HEK293 (cell line): ENCODE data around the gene SCNN1A.

Source experiments
- CTCF ChIA-PET: fragments of 350-600 bp; formaldehyde crosslinking; extraction: SDS; loops from one replicate; lab custom pipeline; 2021; ENCODE audit warnings: antibody characterized with exemption; lab: Yijun Ruan, JAX
- POLR2A ChIA-PET: fragments of 300-600 bp; formaldehyde crosslinking; extraction: SDS; loops from one replicate; lab custom pipeline; 2020; ENCODE audit warnings: antibody characterized with exemption, inconsistent platforms; lab: Yijun Ruan, JAX
- H3K27ac ChIP-seq: fragments of 200-500 bp; sonication (Bioruptor generic); 2 replicates; pipeline ENCODE4 v1.5.1; 2014; ENCODE audit warnings: low read depth, low read length, control low read depth, inconsistent platforms; ENCODE audit errors: extremely low read depth
- H3K36me3 ChIP-seq, 2 experiments: fragments of 200-500 bp in 1 of 2; sonication (Bioruptor generic) in 1 of 2; 1 replicate in 1 of 2; 2 replicates in 1 of 2; pipeline ENCODE4 v1.5.1; 2014 to 2017; ENCODE audit warnings: inconsistent platforms in 2 of 2, low read length in 2 of 2; ENCODE audit not compliant: control insufficient read depth in 2 of 2, insufficient read depth in 1 of 2
- H3K4me1 ChIP-seq: fragments of 200-500 bp; sonication (Bioruptor generic); 2 replicates; pipeline ENCODE4 v1.5.1; 2014; ENCODE audit warnings: mild to moderate bottlenecking, low read length, inconsistent platforms; ENCODE audit not compliant: control insufficient read depth, insufficient read depth
- H3K4me3 ChIP-seq: 2 replicates; pipeline ENCODE4 v1.5.1; 2011; ENCODE audit warnings: low read depth, mild to moderate bottlenecking, control low read depth, low read length, moderate library complexity
- H3K9me3 ChIP-seq: fragments of 200-500 bp; sonication (Bioruptor generic); 2 replicates; pipeline ENCODE4 v1.5.1; 2014; ENCODE audit warnings: low read depth, low read length, inconsistent platforms; ENCODE audit not compliant: control insufficient read depth, insufficient read depth
- CTCF ChIP-seq: fragments of 450-650 bp; formaldehyde crosslinking; IDR thresholded peaks from 2 replicates; pipeline ENCODE4 v1.5.1; 2016; ENCODE audit warnings: missing biosample characterization, missing genetic modification characterization
- ELK4 ChIP-seq: IDR thresholded peaks from 2 replicates; pipeline ENCODE4 v1.6.1; 2011; ENCODE audit warnings: mild to moderate bottlenecking, low read depth, low read length, borderline replicate concordance
- KLF8 ChIP-seq: fragments of 450-650 bp; formaldehyde crosslinking; IDR thresholded peaks from 2 replicates; pipeline ENCODE4 v1.5.1; 2016; ENCODE audit warnings: missing biosample characterization, missing genetic modification characterization
- MZF1 ChIP-seq: fragments of 450-650 bp; formaldehyde crosslinking; IDR thresholded peaks from 2 replicates; pipeline ENCODE4 v1.5.1; 2017; ENCODE audit warnings: missing biosample characterization, missing genetic modification characterization, borderline replicate concordance
- OVOL3 ChIP-seq: fragments of 450-650 bp; formaldehyde crosslinking; IDR thresholded peaks from 2 replicates; pipeline ENCODE4 v1.5.1; 2016; ENCODE audit warnings: missing biosample characterization, missing genetic modification characterization
- PBX3 ChIP-seq: sonication (generic); formaldehyde crosslinking; IDR thresholded peaks from 2 replicates; pipeline ENCODE4 v1.8.1; 2022; ENCODE audit warnings: mild to moderate bottlenecking, moderate library complexity, missing genetic modification reagents
- PRDM10 ChIP-seq: fragments of 450-650 bp; formaldehyde crosslinking; IDR thresholded peaks from 2 replicates; pipeline ENCODE4 v1.5.1; 2016; ENCODE audit warnings: missing biosample characterization, missing genetic modification characterization
- SCRT1 ChIP-seq: fragments of 450-650 bp; formaldehyde crosslinking; IDR thresholded peaks from 2 replicates; pipeline ENCODE4 v1.5.1; 2016; ENCODE audit warnings: missing biosample characterization, missing genetic modification characterization, borderline replicate concordance
- SETDB1 ChIP-seq: IDR thresholded peaks from one replicate; pipeline ENCODE4 v1.6.1; 2017; ENCODE audit warnings: mild to moderate bottlenecking, low read length, moderate library complexity, mixed read lengths; ENCODE audit not compliant: insufficient read length
- ZBTB1 ChIP-seq: fragments of 450-650 bp; formaldehyde crosslinking; IDR thresholded peaks from 2 replicates; pipeline ENCODE4 v1.5.1; 2016; ENCODE audit warnings: missing biosample characterization, missing genetic modification characterization
- ZNF114 ChIP-seq: fragments of 450-650 bp; formaldehyde crosslinking; IDR thresholded peaks from 2 replicates; pipeline ENCODE4 v1.5.0; 2017; ENCODE audit warnings: missing biosample characterization, missing genetic modification characterization
- ZNF155 ChIP-seq: fragments of 450-650 bp; formaldehyde crosslinking; IDR thresholded peaks from 2 replicates; pipeline ENCODE4 v1.5.1; 2016; ENCODE audit warnings: missing biosample characterization, missing genetic modification characterization
- ZNF221 ChIP-seq: fragments of 450-650 bp; formaldehyde crosslinking; IDR thresholded peaks from 2 replicates; pipeline ENCODE4 v1.5.1; 2017; ENCODE audit warnings: missing biosample characterization, missing genetic modification characterization, borderline replicate concordance
- ZNF292 ChIP-seq: fragments of 450-650 bp; formaldehyde crosslinking; IDR thresholded peaks from 2 replicates; pipeline ENCODE4 v1.5.1; 2016; ENCODE audit warnings: low read depth, missing biosample characterization, missing genetic modification characterization, borderline replicate concordance
- ZNF398 ChIP-seq: fragments of 450-650 bp; formaldehyde crosslinking; IDR thresholded peaks from 2 replicates; pipeline ENCODE4 v1.5.1; 2017; ENCODE audit warnings: missing biosample characterization, missing genetic modification characterization
- ZNF48 ChIP-seq: fragments of 450-650 bp; formaldehyde crosslinking; IDR thresholded peaks from 2 replicates; pipeline ENCODE4 v1.5.1; 2016; ENCODE audit warnings: missing biosample characterization, missing genetic modification characterization
- ZSCAN23 ChIP-seq: fragments of 450-650 bp; formaldehyde crosslinking; IDR thresholded peaks from 2 replicates; pipeline ENCODE4 v1.5.1; 2016; ENCODE audit warnings: missing biosample characterization, missing genetic modification characterization
- TF ChIP-seq, protein P1 (sequence below): fragments of 450-650 bp; formaldehyde crosslinking; IDR thresholded peaks from 2 replicates; pipeline ENCODE4 v1.5.1; 2016; ENCODE audit warnings: missing biosample characterization, missing genetic modification characterization
- TF ChIP-seq, protein P2 (sequence below): fragments of 450-650 bp; formaldehyde crosslinking; IDR thresholded peaks from 2 replicates; pipeline ENCODE4 v1.5.1; 2016; ENCODE audit warnings: missing biosample characterization, missing genetic modification characterization
- TF ChIP-seq, protein P3 (sequence below): fragments of 450-650 bp; formaldehyde crosslinking; IDR thresholded peaks from 2 replicates; pipeline ENCODE4 v1.5.1; 2016; ENCODE audit warnings: missing biosample characterization, missing genetic modification characterization

SCNN1A gene

DNA sequence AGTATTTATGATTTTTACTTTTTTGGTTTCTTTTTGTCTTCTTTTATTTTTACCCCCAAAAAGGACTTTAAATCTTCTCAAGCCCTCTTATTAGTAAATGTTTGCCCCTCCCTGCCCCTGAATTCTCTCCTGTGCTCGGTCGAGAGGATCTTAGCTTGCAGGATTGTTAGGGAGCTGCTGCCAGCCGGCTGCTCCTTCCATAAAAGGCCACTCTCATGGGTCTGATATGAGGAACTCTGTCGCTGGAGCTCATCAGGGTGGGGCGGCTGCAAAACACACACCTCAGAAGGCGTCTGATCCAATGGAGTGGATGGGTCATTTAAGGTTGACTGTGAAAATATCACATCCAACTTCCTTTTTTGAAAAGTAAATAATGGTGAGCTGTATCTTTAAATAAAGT, 17.1 kb upstream of the SCNN1A start:
- ChIA-PET POLR2A (interaction anchor here (0.7 to 1.2 kb wide), 3 partner anchors 78 to 182 kb away, joined by 3 to 5 read pairs (median 4); partner anchors contain the start of genes MRPL51 and VAMP1), CTCF (interaction anchor here (0.7 to 1.5 kb wide), 3 partner anchors 14 to 66 kb away, joined by 3 to 9 read pairs (median 4); no protein-coding TSS in a partner anchor)
- Histone ChIP-seq H3K9me3 (no peaks in the 10 kb centered on the region), H3K27ac (no peak overlapping the region), H3K4me1 (no peaks in the 10 kb centered on the region), H3K4me3 (no peak overlapping the region), H3K36me3 (no peaks in the 10 kb centered on the region)
- TF ChIP-seq, protein P1, sequence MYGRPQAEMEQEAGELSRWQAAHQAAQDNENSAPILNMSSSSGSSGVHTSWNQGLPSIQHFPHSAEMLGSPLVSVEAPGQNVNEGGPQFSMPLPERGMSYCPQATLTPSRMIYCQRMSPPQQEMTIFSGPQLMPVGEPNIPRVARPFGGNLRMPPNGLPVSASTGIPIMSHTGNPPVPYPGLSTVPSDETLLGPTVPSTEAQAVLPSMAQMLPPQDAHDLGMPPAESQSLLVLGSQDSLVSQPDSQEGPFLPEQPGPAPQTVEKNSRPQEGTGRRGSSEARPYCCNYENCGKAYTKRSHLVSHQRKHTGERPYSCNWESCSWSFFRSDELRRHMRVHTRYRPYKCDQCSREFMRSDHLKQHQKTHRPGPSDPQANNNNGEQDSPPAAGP (tag by site-specific recombination) = no peak
- TF ChIP-seq, protein P2, sequence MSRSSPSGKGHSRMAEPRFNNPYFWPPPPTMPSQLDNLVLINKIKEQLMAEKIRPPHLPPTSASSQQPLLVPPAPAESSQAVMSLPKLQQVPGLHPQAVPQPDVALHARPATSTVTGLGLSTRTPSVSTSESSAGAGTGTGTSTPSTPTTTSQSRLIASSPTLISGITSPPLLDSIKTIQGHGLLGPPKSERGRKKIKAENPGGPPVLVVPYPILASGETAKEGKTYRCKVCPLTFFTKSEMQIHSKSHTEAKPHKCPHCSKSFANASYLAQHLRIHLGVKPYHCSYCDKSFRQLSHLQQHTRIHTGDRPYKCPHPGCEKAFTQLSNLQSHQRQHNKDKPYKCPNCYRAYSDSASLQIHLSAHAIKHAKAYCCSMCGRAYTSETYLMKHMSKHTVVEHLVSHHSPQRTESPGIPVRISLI (tag by site-specific recombination) = no peak
- TF ChIP-seq SETDB1 (no peak), PBX3 (CRISPR knock-in tag) (no peak), ZNF114 (tag by site-specific recombination) (no peak), ZNF48 (no peak), MZF1 (tag by site-specific recombination) (no peak), ZNF221 (tag by site-specific recombination) (no peak), ELK4 (no peak), ZSCAN23 (no peak), ZNF398 (no peak), ZNF292 (no peak), KLF8 (tag by site-specific recombination) (no peak), ZBTB1 (tag by site-specific recombination) (no peak), SCRT1 (no peak), CTCF (no peak), PRDM10 (tag by site-specific recombination) (no peak), OVOL3 (tag by site-specific recombination) (no peak), ZNF155 (tag by site-specific recombination) (no peak)
- TF ChIP-seq, protein P3, sequence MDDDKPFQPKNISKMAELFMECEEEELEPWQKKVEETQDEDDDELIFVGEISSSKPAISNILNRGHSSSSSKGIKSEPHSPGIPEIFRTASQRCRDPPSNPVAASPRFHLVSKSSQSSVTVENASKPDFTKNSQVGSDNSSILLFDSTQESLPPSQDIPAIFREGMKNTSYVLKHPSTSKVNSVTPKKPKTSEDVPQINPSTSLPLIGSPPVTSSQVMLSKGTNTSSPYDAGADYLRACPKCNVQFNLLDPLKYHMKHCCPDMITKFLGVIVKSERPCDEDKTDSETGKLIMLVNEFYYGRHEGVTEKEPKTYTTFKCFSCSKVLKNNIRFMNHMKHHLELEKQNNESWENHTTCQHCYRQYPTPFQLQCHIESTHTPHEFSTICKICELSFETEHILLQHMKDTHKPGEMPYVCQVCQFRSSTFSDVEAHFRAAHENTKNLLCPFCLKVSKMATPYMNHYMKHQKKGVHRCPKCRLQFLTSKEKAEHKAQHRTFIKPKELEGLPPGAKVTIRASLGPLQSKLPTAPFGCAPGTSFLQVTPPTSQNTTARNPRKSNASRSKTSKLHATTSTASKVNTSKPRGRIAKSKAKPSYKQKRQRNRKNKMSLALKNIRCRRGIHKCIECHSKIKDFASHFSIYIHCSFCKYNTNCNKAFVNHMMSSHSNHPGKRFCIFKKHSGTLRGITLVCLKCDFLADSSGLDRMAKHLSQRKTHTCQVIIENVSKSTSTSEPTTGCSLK (tag by site-specific recombination) = no peak
